GM21529 (cell line): ENCODE results near the gene MCL1.

ENCODE experiments used
- ATAC-seq: cut with Tn5 transposase; IDR thresholded peaks from one replicate; pipeline ENCODE4 v1.9.1; 2021; ENCODE audit not compliant: unreplicated experiment

MCL1 gene

GRCh38 chr1:150543500-150544143 is 35.8 kb downstream of the MCL1 start:
- no peak for ATAC-seq

DNA sequence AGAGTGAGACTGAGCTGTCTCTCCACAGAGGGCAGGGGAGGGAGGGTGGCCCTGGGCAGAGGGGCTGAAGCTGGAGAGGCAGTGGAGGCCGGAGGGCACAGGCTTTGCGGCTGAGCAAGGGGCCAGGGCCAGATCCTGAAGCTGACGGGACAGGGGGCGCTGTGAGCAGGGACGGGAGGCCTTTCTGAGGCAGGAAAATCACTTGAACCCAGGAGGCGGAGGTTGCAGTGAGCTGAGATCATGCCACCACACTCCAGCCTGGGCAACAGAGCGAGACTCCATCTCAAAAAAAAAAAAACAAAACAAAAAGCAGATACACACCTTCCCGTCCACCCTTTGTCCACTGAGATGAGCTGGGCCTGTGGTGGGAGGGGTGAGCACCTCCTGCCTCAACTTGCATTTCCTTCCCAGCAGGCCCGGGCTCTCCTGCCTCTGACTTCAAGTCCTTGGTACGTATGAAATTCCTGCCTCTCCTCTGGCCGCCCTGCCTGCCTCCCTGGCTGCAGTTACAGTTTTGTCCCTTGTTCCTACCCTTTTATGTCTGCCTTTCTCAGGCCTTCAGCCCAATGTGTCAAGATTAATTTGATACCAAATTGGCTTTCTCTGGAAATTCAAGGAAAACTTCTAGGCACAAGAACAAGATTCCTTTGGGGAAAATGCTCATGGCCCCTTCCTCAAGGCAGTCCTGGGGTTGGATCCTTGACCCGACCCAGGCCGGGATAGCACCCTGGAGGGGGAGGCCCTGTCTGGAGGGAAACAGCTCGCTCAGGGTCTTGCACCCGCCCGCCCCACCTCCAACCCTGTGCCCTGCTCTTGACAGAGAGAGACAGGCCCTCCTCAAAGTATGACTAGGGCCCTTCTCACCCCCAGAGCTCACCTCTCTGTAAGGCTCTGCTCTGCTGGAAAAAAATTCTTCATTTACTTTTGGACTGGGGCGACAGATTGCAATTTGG is 41.4 kb downstream of the MCL1 start:
- no peak for ATAC-seq

DNA sequence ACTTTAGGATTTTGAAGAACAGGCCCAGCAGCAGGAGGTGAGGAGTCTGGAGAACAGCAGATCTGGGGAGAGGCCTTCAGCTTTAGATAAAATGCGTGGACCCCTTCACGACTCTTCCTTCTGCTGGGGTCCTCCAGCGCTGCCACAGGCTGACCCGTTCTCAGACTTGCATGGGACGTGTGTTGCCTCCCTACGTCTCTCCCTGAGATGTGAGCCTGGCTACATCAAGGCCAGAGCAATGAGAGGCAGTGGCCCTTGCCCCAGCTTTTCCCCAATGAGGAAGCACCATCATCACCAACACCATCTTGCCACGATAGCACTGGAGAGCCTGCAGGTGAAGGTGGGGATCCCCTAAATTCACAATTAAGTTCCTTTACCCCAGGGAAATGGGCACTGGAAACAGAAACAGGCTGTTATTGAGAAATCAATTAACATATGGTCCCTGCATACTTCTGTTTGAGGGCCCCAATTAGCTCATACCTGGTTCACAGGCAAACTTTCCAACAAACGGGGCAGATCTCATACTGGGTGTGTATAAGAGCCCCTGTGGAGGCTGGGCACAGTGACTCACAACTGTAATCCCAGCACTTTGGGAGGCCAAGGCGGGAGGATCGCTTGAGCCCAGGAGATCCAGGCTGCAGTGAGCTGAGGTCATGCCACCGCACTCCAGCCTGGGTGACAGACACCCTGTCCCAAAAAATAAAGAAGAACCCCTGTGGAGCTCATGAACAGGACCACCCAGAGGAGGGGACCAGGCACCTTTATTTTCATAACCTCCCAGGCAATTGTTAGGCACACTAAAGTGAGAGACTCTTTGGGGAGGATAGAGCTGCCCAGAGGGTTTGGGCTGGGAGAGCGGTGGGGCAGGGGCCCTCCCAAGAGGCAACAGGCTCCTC is 42.3 kb downstream of the MCL1 start:
- ATAC-seq = no peak

GRCh38 chr1:150535511-150536287 is 43.7 kb downstream of the MCL1 start:
- no peak for ATAC-seq

GRCh38 chr1:150534002-150534401 is 45.4 kb downstream of the MCL1 start:
- no peak for ATAC-seq

GRCh38 chr1:150532860-150533259 is 46.5 kb downstream of the MCL1 start:
- ATAC-seq = no peak

DNA sequence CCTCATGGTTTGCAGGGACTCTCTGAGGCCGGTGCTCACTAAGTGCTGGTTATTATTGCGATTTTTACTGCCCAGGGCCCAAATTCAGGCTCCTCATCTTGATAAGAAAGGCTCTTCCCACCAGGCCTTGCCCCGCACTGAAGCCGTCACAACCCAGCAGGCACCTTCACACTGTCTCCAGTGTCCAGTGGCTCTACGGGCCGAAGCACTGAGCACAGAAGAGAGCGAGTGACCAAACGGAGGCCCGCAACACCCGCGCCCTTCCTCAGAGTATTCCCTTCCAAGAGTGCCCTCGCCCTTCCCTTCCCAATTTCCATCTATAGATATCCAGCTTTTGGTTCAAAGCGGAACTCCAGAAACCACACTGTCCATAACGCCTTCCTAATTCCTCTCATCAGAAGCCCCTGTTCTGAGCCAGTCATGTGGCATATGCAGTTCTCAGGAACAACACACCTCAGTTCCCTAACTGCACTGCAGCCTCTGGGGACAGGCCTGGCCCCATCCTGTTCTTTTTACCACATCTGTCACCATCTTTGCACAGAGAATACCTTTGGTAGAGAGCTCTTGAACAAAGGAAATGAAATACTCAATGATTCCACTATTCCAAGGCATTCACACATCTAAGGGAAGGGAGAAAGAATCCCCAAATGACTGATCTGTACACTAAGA is 48.8 kb downstream of the MCL1 start:
- ATAC-seq = no peak

DNA sequence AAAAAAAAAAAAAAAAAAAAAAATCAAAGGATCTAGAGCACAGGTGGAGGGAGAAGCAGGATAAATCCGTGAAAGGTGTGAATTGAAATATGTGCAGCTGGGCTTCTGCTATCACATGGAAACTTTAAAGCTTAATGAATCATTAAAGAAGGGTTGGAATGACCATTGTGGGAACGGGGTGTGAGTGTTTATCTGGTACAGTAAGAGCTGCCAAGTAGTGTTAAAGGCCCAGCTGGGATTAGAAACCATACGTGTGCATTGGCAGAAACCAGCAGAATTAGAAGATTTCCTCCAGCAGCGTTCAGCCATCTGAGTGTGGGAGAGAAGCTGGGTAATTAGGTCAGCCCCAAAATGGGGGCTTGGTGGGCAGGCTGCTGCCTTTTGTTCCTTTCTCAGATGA is 50.4 kb downstream of the MCL1 start:
- no peak for ATAC-seq

- ATAC-seq = no peak
Observed at GRCh38 chr1:150528196-150528595, 51.2 kb downstream of the MCL1 start.

DNA sequence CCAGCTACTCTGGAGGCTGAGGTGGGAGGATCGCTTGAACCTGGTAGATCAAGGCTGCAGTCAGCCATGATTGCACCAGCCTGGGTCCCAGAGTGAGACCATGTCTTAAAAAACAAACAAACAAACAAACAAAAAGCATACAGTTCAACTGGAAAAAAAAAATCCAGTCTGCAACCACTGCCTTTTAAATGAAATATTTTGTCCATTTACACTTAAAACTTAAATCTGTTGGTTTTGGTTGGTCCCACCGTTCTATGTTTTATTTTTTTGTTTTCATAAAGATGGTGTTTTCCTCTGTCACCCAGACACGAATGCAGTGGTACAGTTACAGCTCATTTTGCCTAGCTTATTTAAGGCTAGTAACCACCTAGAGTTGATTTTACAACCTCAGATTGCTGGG is 54.1 kb downstream of the MCL1 start:
- no peak for ATAC-seq
